ENCODE measurements around the gene AGBL1. TPM values are rescaled to one million over a fixed set of nuclear protein-coding genes. Genes with fewer than 3 reads are reported as not detected.
"Not testable (repeated sequence)": the region's sequence is repeated elsewhere in the genome, so short reads cannot be mapped to it uniquely, and the experiment has no call there.

The AGBL1 gene
- total RNA-seq, 2 donors from 2014 or later = not detected

DNA sequence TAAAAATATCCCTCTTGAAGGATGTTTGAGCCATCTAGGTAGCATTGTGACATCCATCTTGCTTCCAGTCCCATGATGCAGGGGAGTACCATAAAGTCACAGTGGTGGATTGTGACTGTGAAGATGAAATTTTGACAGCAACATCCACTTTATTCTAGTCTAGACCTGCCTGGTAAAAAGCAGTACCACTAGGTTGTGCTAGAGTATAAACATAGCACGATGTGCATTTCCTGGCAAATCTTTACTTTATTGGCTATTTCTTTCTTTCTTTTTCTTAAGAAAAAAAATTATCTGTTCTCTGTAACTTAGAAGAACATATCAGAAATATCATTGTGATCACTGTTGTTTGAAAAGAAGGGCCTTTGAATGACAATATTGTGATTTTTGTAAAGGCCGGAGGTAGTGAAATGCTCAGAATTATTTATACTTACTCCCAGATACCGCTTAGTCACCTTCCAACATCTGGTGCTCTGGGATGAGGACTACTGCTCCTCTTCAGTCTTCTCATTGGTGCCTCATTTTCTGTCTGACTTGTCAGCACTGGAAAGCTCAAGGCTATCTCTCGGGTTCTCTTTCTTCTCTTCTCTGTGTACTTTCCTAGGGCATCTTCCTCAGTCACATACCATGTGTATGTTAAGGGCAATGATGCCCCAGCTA lies 35.6 kb downstream of the AGBL1 start:
- TF ChIP-seq CTCF (IDR thresholded peaks at IDR 0.05) (no peak), POLR2A (IDR thresholded peaks at IDR 0.05) (no peak)
- ATAC-seq (no peak), DNase-seq (no peak)
- Histone ChIP-seq H3K27me3 (no peaks in the 10 kb centered on the region), H3K4me1 (no peaks in the 10 kb centered on the region), H3K36me3 (replicated peaks in 1 of 2; ENCODE audit: insufficient read depth in 1 of 2, low read depth in 2 of 2) (no peaks in the 10 kb centered on the region), H3K9me3 (no peaks in the 10 kb centered on the region), H3K4me3 (no peak overlapping the region), H3K27ac (no peak overlapping the region)
- 68 to 69% methylated on average over 4 of the region's 4 CpGs for WGBS, 2 donors
- intact Hi-C loops (cut with DNase I) = no loop called here

DNA sequence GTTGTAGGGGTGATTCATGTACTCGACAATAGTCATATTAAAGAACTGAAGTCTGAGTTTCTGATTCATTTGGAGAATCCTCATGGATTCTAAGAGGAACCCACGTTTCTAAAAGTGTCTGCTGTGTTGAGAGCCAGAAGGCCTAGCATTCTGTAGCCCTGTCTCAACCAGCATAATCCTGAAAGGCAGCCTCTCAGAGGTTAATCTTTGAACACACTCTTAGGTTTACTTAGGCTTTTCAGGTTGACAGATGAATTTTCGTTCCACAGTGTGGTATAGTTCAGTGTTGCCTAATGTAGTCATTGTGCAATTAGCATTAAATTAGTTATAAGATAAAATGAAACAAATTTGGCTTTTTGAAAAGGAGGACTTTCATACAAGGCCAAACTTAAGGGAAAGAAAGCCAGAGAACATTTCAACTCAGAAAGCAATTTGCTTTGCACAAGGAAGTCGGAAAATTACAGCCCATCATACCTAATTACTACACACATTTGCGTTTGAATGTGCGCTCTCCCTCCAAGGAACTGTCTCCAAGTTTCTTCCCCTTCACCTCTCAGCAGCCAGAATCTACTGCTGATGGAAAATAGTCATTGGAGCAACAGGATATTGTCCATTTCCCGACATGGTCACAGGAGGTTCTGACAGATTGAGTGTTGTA lies 42.0 kb downstream of the AGBL1 start:
- no peaks in the 10 kb centered on the region for H3K36me3 ChIP-seq (replicated peaks in 1 of 2; ENCODE audit: insufficient read depth in 1 of 2, low read depth in 2 of 2)
- H3K9me3 ChIP-seq = no peaks in the 10 kb centered on the region
- DNase-seq (no peak), ATAC-seq (no peak)
- no peaks in the 10 kb centered on the region for H3K27me3 ChIP-seq
- TF ChIP-seq CTCF (IDR thresholded peaks at IDR 0.05) = no peak
- TF ChIP-seq POLR2A (IDR thresholded peaks at IDR 0.05) = no peak
- WGBS, 2 donors = 31% methylated on average over 7 of the region's 7 CpGs
- H3K4me3 ChIP-seq = no peak overlapping the region
- no peaks in the 10 kb centered on the region for H3K4me1 ChIP-seq
- H3K27ac ChIP-seq = no peak overlapping the region
- intact Hi-C loops (cut with DNase I) = no loop called here

DNA sequence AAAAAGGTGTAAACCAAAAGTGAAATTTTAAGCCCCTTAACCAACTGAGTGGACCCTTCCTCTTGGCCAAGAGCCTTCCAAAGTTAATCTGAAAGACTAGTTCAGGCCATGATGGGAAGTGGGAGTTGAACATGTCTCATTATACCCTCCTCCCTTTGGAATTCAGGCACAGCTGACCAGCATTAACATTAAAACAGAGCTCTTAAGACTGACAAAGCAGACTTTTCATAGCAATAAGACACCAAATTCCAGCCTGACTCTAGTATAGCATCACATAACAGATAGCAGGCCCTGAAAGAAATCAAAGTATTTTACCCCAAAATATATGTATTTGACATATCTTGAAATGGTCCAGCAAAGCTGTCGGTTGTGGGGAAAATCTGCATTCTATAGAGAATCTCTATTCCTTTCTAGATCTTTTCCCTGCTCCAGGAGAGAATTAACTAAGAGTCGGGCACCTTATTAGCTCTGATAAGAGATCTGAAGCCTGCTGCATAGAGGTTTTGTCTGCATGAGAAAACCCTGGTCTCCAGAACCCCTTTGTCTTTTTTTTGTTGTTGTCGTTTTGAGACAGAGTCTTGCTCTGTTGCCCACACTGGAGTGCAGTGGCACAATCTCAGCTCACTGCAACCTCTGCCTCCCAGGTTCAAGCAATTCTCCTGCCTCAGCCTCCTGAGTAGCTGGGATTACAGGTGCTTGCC lies 43.2 kb downstream of the AGBL1 start:
- H3K36me3 ChIP-seq (replicated peaks in 1 of 2; ENCODE audit: insufficient read depth in 1 of 2, low read depth in 2 of 2); H3K4me1 ChIP-seq; H3K9me3 ChIP-seq; H3K27me3 ChIP-seq; intact Hi-C loops (cut with DNase I); DNase-seq; H3K4me3 ChIP-seq; H3K27ac ChIP-seq; ATAC-seq: not testable (repeated sequence)
- WGBS, 2 donors = 59% methylated on average over 3 of the region's 3 CpGs

- DNase-seq (no peak), ATAC-seq (no peak)
- H3K9me3 ChIP-seq = no peaks in the 10 kb centered on the region
- H3K27ac ChIP-seq = no peak overlapping the region
- TF ChIP-seq POLR2A (IDR thresholded peaks at IDR 0.05) = no peak
- TF ChIP-seq CTCF (IDR thresholded peaks at IDR 0.05) = no peak
- H3K36me3 ChIP-seq (replicated peaks in 1 of 2; ENCODE audit: insufficient read depth in 1 of 2, low read depth in 2 of 2) = no peaks in the 10 kb centered on the region
- intact Hi-C loops (cut with DNase I) = no loop called here
- H3K4me1 ChIP-seq = no peaks in the 10 kb centered on the region
- no peak overlapping the region for H3K4me3 ChIP-seq
- WGBS, 2 donors = 34 to 46% methylated on average over 3 of the region's 3 CpGs
- no peaks in the 10 kb centered on the region for H3K27me3 ChIP-seq
These were observed 46.1 kb downstream of the AGBL1 start for GRCh38 chr15:86125775-86126174.

GRCh38 chr15:86127547-86127946 lies 47.9 kb downstream of the AGBL1 start:
- ATAC-seq (no peak), DNase-seq (no peak)
- H3K9me3 ChIP-seq = no peaks in the 10 kb centered on the region
- WGBS, 2 donors = 70 to 74% methylated on average over 3 of the region's 3 CpGs
- TF ChIP-seq POLR2A (IDR thresholded peaks at IDR 0.05) = no peak
- no peak for TF ChIP-seq CTCF (IDR thresholded peaks at IDR 0.05)
- H3K4me1 ChIP-seq = no peaks in the 10 kb centered on the region
- H3K4me3 ChIP-seq = no peak overlapping the region
- intact Hi-C loops (cut with DNase I) = no loop called here
- no peak overlapping the region for H3K27ac ChIP-seq
- H3K36me3 ChIP-seq (replicated peaks in 1 of 2; ENCODE audit: insufficient read depth in 1 of 2, low read depth in 2 of 2) = no peaks in the 10 kb centered on the region
- H3K27me3 ChIP-seq = no peaks in the 10 kb centered on the region
